Activated CD8-positive, alpha-beta memory T cell treated with anti-CD3 and anti-CD28 coated beads, Interleukin-2, amount 10 ng/mL, durations not matched to agents 7 days and 5 days (primary cell): Measurements from ENCODE around the gene GEMIN4. TPM values are rescaled to one million over a fixed set of nuclear protein-coding genes. Genes with fewer than 3 reads are reported as not detected.
A peak's percentile ranks its signal among the peaks of the same experiment; 100 is the strongest.

Experiments used
- ATAC-seq: fragments of 150-1000 bp; cut with Tn5 transposase; one replicate; pipeline ENCODE4 v1.10.0; 2021; ENCODE audit warnings: moderate library complexity
- CTCF ChIA-PET: fragments of 350-600 bp; sonication (Branson Sonifier 250); formaldehyde crosslinking; loops from one replicate; lab custom pipeline; 2021; ENCODE audit warnings: antibody characterized with exemption; lab: Charles Lee
- DNase-seq: peaks from one replicate; pipeline ENCODE4 v3.0.0-alpha.2; 2020
- H3K27ac Mint-ChIP-seq: one replicate; pipeline ENCODE4 v1.8.0; 2021; ENCODE audit warnings: mild to moderate bottlenecking, mixed read lengths
- H3K27me3 Mint-ChIP-seq: one replicate; pipeline ENCODE4 v1.8.0; 2021; ENCODE audit warnings: mixed read lengths
- H3K36me3 Mint-ChIP-seq: one replicate; pipeline ENCODE4 v1.8.0; 2021; ENCODE audit warnings: mild to moderate bottlenecking, mixed read lengths
- H3K4me1 Mint-ChIP-seq: one replicate; pipeline ENCODE4 v1.8.0; 2021; ENCODE audit warnings: mixed read lengths
- H3K4me3 Mint-ChIP-seq: one replicate; pipeline ENCODE4 v1.8.0; 2021; ENCODE audit warnings: mild to moderate bottlenecking, moderate library complexity, mixed read lengths
- H3K9me3 Mint-ChIP-seq: one replicate; pipeline ENCODE4 v1.8.0; 2022; ENCODE audit warnings: low read depth, mixed read lengths
- total RNA-seq, 2 experiments: library from RNA; stranded (reverse); gene quantifications; one replicate each; pipeline ENCODE4 v1.2.3, GENCODE V29; 2021

Gene GEMIN4
- total RNA-seq, 2 experiments from 2014 or later, result 40.8 to 43.0 TPM

- Mint-ChIP-seq H3K4me3 (no peak overlapping the region), H3K4me1 (peaks cover 27% of the 10 kb centered on the region), H3K9me3 (peaks cover 3% of the 10 kb centered on the region), H3K27me3 (no peaks in the 10 kb centered on the region), H3K36me3 (peaks cover 61% of the 10 kb centered on the region), H3K27ac (no peak overlapping the region)
- DNase-seq, result no peak
- no peak for ATAC-seq
- CTCF ChIA-PET, result interaction anchor here (1.3 kb wide), 1 partner anchor 335 kb away, joined by 3 read pairs; no protein-coding TSS in a partner anchor
Measured at GRCh38 chr17:746783-747629, 5.1 kb downstream of the GEMIN4 start.

DNA sequence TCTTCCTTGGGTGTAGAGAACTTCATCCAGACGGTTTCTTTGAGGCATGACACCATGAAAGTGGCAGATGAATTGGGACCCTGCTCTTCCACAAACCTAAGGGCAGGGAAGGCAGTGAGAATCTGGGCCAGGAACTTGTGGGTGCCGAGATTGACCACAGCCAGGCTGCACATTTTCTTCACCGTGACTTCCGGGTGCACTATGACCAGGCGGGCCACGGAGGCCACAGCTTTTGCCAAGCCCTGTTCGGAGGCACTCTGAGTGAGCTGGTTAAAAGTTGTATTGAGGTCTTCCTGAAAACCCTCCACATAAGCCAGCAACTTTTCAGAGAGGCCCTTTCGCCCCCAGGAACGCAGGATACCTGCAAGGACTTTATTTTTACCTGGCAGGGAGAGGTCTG, 5.9 kb downstream of the GEMIN4 start:
- no peak overlapping the region for H3K27ac Mint-ChIP-seq
- H3K36me3 Mint-ChIP-seq, result peaks cover 68% of the 10 kb centered on the region
- CTCF ChIA-PET, result no interaction called here
- no peak overlapping the region for H3K4me3 Mint-ChIP-seq
- peaks cover 23% of the 10 kb centered on the region for H3K4me1 Mint-ChIP-seq
- peaks cover 3% of the 10 kb centered on the region for H3K9me3 Mint-ChIP-seq
- no peaks in the 10 kb centered on the region for H3K27me3 Mint-ChIP-seq
- no peak for DNase-seq
- ATAC-seq, result no peak

- Mint-ChIP-seq H3K27ac (no peak overlapping the region), H3K9me3 (peaks cover 3% of the 10 kb centered on the region), H3K4me1 (peaks cover 21% of the 10 kb centered on the region), H3K4me3 (no peak overlapping the region), H3K27me3 (no peaks in the 10 kb centered on the region), H3K36me3 (peaks cover 72% of the 10 kb centered on the region)
- CTCF ChIA-PET, result no interaction called here
- no peak for DNase-seq
- no peak for ATAC-seq
Measured at GRCh38 chr17:745406-745805, 6.7 kb downstream of the GEMIN4 start.

GRCh38 chr17:744937-745336, 7.1 kb downstream of the GEMIN4 start:
- DNase-seq, result no peak
- peaks cover 20% of the 10 kb centered on the region for H3K4me1 Mint-ChIP-seq
- no peak for ATAC-seq
- no peaks in the 10 kb centered on the region for H3K27me3 Mint-ChIP-seq
- H3K27ac Mint-ChIP-seq, result no peak overlapping the region
- CTCF ChIA-PET, result no interaction called here
- H3K4me3 Mint-ChIP-seq, result no peak overlapping the region
- H3K9me3 Mint-ChIP-seq, result peaks cover 3% of the 10 kb centered on the region
- peaks cover 70% of the 10 kb centered on the region for H3K36me3 Mint-ChIP-seq

GRCh38 chr17:743139-743538, 8.9 kb downstream of the GEMIN4 start:
- CTCF ChIA-PET, result interaction anchor here (1.0 to 1.1 kb wide), 2 partner anchors 9 kb away, joined by 4 read pairs; partner anchors contain the start of gene GEMIN4
- no peak overlapping the region for H3K4me3 Mint-ChIP-seq
- no peaks in the 10 kb centered on the region for H3K27me3 Mint-ChIP-seq
- DNase-seq (no peak), ATAC-seq (no peak)
- H3K9me3 Mint-ChIP-seq, result no peaks in the 10 kb centered on the region
- H3K27ac Mint-ChIP-seq, result no peak overlapping the region
- H3K36me3 Mint-ChIP-seq, result peaks cover 62% of the 10 kb centered on the region
- peaks cover 11% of the 10 kb centered on the region for H3K4me1 Mint-ChIP-seq

DNA sequence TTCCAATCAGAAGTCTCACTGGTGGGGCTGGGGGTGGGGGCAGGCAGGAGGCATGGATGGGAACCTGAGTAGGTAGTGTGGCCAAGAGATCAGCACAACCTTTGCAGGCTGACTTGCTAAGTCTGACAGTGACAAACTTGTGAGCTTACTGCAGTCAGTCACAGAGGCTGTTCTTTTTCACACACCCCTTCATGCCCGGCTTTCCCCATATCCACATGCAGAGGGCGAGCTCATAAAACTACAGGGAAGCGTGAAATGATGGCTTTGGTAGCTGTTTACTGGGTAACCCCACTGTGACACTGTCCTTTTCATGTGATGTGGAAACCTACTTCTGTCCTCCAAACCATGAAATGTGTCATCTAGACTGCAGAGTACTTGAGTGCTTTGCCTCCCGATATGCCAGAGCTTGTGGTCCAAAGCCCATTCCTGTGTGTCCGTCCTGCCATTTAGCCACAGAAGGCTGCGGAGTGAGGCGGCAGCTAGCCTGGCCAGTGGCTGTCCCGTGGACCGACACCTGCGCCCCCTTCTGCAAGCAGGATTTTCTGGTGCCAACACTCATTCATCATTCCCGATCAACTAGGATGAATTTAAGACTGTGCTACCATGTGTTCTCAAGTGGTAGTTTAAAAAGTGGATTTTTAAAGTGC, 9.8 kb downstream of the GEMIN4 start:
- no peak for DNase-seq
- H3K9me3 Mint-ChIP-seq, result no peaks in the 10 kb centered on the region
- CTCF ChIA-PET, result interaction anchor here (1.0 to 1.1 kb wide), 2 partner anchors 8 to 10 kb away, joined by 4 read pairs; partner anchors contain the start of gene GEMIN4
- H3K4me1 Mint-ChIP-seq, result peaks cover 11% of the 10 kb centered on the region
- H3K36me3 Mint-ChIP-seq, result peaks cover 61% of the 10 kb centered on the region
- H3K27ac Mint-ChIP-seq, result no peak overlapping the region
- no peaks in the 10 kb centered on the region for H3K27me3 Mint-ChIP-seq
- ATAC-seq, result no peak
- no peak overlapping the region for H3K4me3 Mint-ChIP-seq

DNA sequence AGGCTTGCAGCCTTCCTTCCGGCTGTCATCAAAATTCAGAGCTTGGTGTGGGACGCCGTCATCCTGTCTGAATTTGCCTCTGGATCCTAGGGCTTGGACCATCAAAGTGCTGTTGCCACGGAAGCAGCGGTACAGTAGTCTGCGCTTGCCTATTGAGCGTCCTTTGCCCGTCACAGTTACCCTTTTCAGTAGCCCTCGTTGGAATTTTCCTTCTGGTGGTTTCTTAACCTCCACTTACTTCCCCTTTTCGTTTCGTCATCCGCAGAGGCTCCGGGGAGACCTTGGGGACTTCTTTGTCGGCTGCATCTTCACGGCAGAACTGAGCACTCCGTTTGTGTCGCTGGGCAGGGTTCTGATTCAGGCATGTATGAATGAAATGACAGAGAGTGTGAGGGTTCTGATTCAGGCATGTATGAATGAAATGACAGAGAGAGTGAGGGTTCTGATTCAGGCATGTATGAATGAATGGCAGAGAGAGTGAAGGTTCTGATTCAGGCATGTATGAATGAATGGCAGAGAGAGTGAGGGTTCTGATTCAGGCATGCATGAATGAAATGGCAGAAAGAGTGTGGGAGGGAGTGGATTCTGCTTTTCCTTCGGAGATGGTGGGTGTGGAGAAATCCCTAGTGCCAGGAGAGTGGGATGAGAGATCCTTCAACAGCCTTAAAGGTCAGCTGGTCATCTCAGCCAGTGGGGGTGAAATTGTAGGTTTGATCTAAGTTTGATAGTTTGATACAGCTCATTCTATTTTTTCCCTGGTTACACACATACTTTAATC, 11.6 kb downstream of the GEMIN4 start:
- Mint-ChIP-seq H3K4me3 (no peak overlapping the region), H3K27me3 (no peaks in the 10 kb centered on the region), H3K9me3 (no peaks in the 10 kb centered on the region), H3K4me1 (peaks cover 11% of the 10 kb centered on the region), H3K27ac (peak overlapping the region; percentile 56), H3K36me3 (peaks cover 56% of the 10 kb centered on the region)
- CTCF ChIA-PET, result interaction anchor here (1.0 to 1.2 kb wide), 2 partner anchors 10 to 11 kb away, joined by 3 to 8 read pairs; partner anchors contain the start of gene GEMIN4
- peak; percentile 42 for ATAC-seq
- DNase-seq, result peak; percentile 46

GRCh38 chr17:737561-738113, 14.4 kb downstream of the GEMIN4 start:
- DNase-seq (no peak), ATAC-seq (no peak)
- no peak overlapping the region for H3K27ac Mint-ChIP-seq
- H3K36me3 Mint-ChIP-seq, result peaks cover 46% of the 10 kb centered on the region
- H3K4me1 Mint-ChIP-seq, result peaks cover 18% of the 10 kb centered on the region
- H3K27me3 Mint-ChIP-seq, result no peaks in the 10 kb centered on the region
- CTCF ChIA-PET, result interaction anchor here (1.2 kb wide), 1 partner anchor 352 kb away, joined by 3 read pairs; no protein-coding TSS in a partner anchor
- H3K9me3 Mint-ChIP-seq, result no peaks in the 10 kb centered on the region
- H3K4me3 Mint-ChIP-seq, result no peak overlapping the region

- peaks cover 12% of the 10 kb centered on the region for H3K4me1 Mint-ChIP-seq
- CTCF ChIA-PET, result interaction anchor here (1.3 to 1.6 kb wide), 2 partner anchors 9 to 19 kb away, joined by 3 to 4 read pairs; partner anchors contain the start of gene GEMIN4
- no peak for DNase-seq
- H3K27ac Mint-ChIP-seq, result no peak overlapping the region
- peak overlapping the region; percentile 78 for H3K4me3 Mint-ChIP-seq
- H3K27me3 Mint-ChIP-seq, result no peaks in the 10 kb centered on the region
- H3K36me3 Mint-ChIP-seq, result peaks cover 27% of the 10 kb centered on the region
- H3K9me3 Mint-ChIP-seq, result no peaks in the 10 kb centered on the region
- ATAC-seq, result no peak
Measured at GRCh38 chr17:733743-734142, 18.3 kb downstream of the GEMIN4 start.

GRCh38 chr17:732902-733720, 19.0 kb downstream of the GEMIN4 start:
- Mint-ChIP-seq H3K27ac (peak overlapping the region; percentile 75), H3K9me3 (no peaks in the 10 kb centered on the region), H3K27me3 (no peaks in the 10 kb centered on the region), H3K4me3 (peak overlapping the region; percentile 78), H3K36me3 (peaks cover 23% of the 10 kb centered on the region), H3K4me1 (peaks cover 12% of the 10 kb centered on the region)
- DNase-seq, result peak; percentile 63
- peak; percentile 54 for ATAC-seq
- CTCF ChIA-PET, result interaction anchor here (0.9 to 1.6 kb wide), 3 partner anchors 10 to 19 kb away, joined by 3 to 4 read pairs (median 3); partner anchors contain the start of gene GEMIN4

DNA sequence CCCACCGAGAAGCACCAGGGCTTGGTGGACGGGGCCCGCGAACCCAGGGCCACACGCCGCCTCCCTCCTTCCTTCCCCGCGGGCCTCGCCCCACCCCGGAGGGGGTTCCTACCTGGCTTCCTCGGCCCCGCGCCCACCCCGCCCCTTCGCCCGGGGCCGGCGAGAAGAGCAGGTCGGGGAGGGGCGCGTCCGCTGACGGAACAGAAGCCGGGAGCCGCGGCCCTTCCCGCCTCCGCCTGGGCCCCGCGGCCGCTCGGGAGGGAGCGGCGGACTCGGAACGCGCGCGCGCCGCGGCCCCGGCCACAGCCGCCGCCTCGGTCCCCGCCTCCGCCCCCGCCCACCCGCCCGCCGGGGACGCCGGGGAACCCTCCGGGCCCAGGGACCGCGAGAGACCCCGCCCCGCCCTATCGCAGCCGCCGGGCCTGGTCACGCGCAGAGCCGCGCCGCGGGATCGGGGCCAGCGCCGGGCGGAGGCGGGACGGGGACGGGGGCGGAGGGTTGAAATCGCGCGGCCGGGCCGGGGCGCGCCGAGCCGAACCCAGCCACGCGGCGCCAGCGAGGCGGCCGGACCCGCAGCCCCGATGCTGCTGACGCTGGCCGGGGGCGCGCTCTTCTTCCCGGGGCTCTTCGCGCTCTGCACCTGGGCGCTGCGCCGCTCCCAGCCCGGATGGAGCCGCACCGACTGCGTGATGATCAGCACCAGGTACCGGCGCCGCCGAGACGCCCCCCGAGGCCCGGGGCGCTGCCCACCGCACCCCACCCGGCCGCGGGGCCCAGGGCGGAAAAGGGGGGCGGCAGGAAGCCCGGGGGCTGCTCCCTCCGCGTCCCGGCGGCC, 19.8 kb downstream of the GEMIN4 start, which contains the start of gene TLCD3A:
TSS of gene TLCD3A (plus strand) at position 530 of the 835 bp plus-strand sequence. CDS start at position 582, 52 bp downstream.
- CTCF ChIA-PET, result interaction anchor here (0.9 to 1.3 kb wide), 2 partner anchors 11 to 20 kb away, joined by 3 read pairs; partner anchors contain the start of gene GEMIN4
- no peaks in the 10 kb centered on the region for H3K27me3 Mint-ChIP-seq
- peak within 1 kb of the TSS; percentile 75 for H3K27ac Mint-ChIP-seq
- peaks cover 12% of the 10 kb centered on the region for H3K4me1 Mint-ChIP-seq
- peak; percentile 61 for DNase-seq
- H3K36me3 Mint-ChIP-seq, result peaks cover 17% of the 10 kb centered on the region
- peak; percentile 80 for ATAC-seq
- peak within 1 kb of the TSS; percentile 78 for H3K4me3 Mint-ChIP-seq
- H3K9me3 Mint-ChIP-seq, result no peaks in the 10 kb centered on the region
